Kidney (tissue), 14 donors: Measurements from ENCODE around the gene HDLBP. TPM values are rescaled to one million over a fixed set of nuclear protein-coding genes. Genes with fewer than 3 reads are reported as not detected.

Source experiments
- DNase-seq, 5 donors: peaks; one replicate each; pipeline ENCODE4 v3.0.0-alpha.2; 2013 to 2020
- FAIRE-seq: peaks from 2 replicates; lab custom pipeline; 2012; peaks lifted over from hg19 to GRCh38; lab: Jason Lieb, UNC
- H3K27ac ChIP-seq, 2 donors: one replicate each; pipeline ENCODE4 v1.7.0; 2013; ENCODE audit warnings: low read depth in 2 of 2, low read length in 2 of 2, inconsistent platforms in 1 of 2
- H3K27me3 ChIP-seq: one replicate; pipeline ENCODE4 v1.7.1; 2013; ENCODE audit warnings: low read length, inconsistent platforms; ENCODE audit not compliant: control insufficient read depth, insufficient read depth
- H3K36me3 ChIP-seq, 3 donors: one replicate each; pipeline versions ENCODE4 v1.7.0 to v1.7.1; 2013; ENCODE audit warnings: low read length in 3 of 3, control low read depth in 1 of 3, inconsistent platforms in 1 of 3; ENCODE audit not compliant: insufficient read depth in 3 of 3, control insufficient read depth in 2 of 3
- H3K4me1 ChIP-seq, 3 donors: one replicate each; pipeline versions ENCODE4 v1.7.0 to v1.7.1; 2013; ENCODE audit warnings: low read length in 3 of 3, inconsistent platforms in 1 of 3, low read depth in 1 of 3; ENCODE audit not compliant: control insufficient read depth in 2 of 3, insufficient read depth in 2 of 3
- H3K4me3 ChIP-seq, 3 donors: one replicate each; pipeline versions ENCODE4 v1.7.0 to v1.8.1; 2013; ENCODE audit warnings: low read length in 3 of 3, control low read depth in 1 of 3, inconsistent platforms in 1 of 3
- H3K9ac ChIP-seq, 3 donors: one replicate each; pipeline versions ENCODE4 v1.7.0 to v1.7.1; 2013; ENCODE audit warnings: low read length in 3 of 3, control low read depth in 1 of 3, inconsistent platforms in 1 of 3
- H3K9me3 ChIP-seq, 3 donors: one replicate each; pipeline versions ENCODE4 v1.7.0 to v1.7.1; 2013; ENCODE audit warnings: low read length in 3 of 3, control low read depth in 1 of 3, inconsistent platforms in 1 of 3; ENCODE audit not compliant: control insufficient read depth in 2 of 3, insufficient read depth in 1 of 3
- intact Hi-C: fragments of 100-400 bp; cut with DNase I; formaldehyde crosslinking; loops from one replicate; pipeline ENCODE4 v1.11.1; 2022
- polyA plus RNA-seq: library from polyadenylated mRNA; stranded (reverse); fragments of 350-450 nt; fragmentation: Illumina TruSeq; extraction: RNeasy Lipid Tissue Mini Kit (QIAGEN cat#74804); gene quantifications from one replicate; pipeline ENCODE4 v1.2.3, GENCODE V29; 2014; ENCODE audit warnings: low read depth, low replicate concordance; ENCODE audit not compliant: insufficient read depth
- total RNA-seq: library from RNA; stranded (reverse); fragmentation: NEBNext Ultra II Directional; extraction: Animal tissue kit (Norgen Biotek cat#: 25700); gene quantifications from one replicate; pipeline ENCODE4 v1.2.1, GENCODE V29; 2021
- TF ChIP-seq, protein P1 (sequence below): IDR thresholded peaks from 3 replicates; pipeline ENCODE4 v1.5.1; 2012; ENCODE audit warnings: mild to moderate bottlenecking, moderate library complexity, borderline replicate concordance; ENCODE audit not compliant: insufficient read depth; ENCODE audit errors: extremely low read depth
- donor health status: control.
- donor health status: control.
- donor health status: control.
- donor health status: control.
- donor health status: control.
- donor health status: DM: yes; HTN: yes; CAD: no.
- donor health status: Normal renal cell carcinoma (clear cell type).

HDLBP gene
- total and polyA plus RNA-seq, 2 donors from 2014 or later = 256 to 356 TPM

DNA sequence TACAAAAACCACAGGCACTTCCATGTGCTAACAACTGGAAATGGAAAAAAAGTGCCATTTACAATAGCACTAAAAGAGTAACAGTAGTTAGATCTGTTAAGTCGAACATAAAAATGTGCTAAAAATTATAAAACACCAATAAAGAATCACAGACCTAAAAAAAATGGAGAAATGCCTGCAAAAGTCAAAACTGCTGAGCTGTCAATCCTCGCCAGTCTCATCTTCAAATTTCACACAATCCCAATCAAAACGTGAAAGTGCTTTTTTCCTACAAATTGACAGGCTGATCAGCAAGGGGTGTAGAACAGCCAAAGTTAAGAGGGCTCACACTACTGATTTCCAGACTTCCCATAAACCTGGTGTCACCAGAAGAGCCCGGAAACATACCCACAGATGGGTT lies 73.8 kb downstream of the HDLBP start:
- Histone ChIP-seq H3K9ac (no peak overlapping the region), H3K4me3 (no peak overlapping the region), H3K9me3 (no peaks in the 10 kb centered on the region), H3K27me3 (no peaks in the 10 kb centered on the region), H3K4me1 (no peaks in the 10 kb centered on the region), H3K36me3 (peaks cover 3 to 81% (median 59%) of the 10 kb centered on the region in 3 donors), H3K27ac (no peak overlapping the region)
- FAIRE-seq (no peak), DNase-seq (no peak)
- TF ChIP-seq, protein P1, sequence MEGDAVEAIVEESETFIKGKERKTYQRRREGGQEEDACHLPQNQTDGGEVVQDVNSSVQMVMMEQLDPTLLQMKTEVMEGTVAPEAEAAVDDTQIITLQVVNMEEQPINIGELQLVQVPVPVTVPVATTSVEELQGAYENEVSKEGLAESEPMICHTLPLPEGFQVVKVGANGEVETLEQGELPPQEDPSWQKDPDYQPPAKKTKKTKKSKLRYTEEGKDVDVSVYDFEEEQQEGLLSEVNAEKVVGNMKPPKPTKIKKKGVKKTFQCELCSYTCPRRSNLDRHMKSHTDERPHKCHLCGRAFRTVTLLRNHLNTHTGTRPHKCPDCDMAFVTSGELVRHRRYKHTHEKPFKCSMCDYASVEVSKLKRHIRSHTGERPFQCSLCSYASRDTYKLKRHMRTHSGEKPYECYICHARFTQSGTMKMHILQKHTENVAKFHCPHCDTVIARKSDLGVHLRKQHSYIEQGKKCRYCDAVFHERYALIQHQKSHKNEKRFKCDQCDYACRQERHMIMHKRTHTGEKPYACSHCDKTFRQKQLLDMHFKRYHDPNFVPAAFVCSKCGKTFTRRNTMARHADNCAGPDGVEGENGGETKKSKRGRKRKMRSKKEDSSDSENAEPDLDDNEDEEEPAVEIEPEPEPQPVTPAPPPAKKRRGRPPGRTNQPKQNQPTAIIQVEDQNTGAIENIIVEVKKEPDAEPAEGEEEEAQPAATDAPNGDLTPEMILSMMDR = no peak
- intact Hi-C loops = no loop called here

DNA sequence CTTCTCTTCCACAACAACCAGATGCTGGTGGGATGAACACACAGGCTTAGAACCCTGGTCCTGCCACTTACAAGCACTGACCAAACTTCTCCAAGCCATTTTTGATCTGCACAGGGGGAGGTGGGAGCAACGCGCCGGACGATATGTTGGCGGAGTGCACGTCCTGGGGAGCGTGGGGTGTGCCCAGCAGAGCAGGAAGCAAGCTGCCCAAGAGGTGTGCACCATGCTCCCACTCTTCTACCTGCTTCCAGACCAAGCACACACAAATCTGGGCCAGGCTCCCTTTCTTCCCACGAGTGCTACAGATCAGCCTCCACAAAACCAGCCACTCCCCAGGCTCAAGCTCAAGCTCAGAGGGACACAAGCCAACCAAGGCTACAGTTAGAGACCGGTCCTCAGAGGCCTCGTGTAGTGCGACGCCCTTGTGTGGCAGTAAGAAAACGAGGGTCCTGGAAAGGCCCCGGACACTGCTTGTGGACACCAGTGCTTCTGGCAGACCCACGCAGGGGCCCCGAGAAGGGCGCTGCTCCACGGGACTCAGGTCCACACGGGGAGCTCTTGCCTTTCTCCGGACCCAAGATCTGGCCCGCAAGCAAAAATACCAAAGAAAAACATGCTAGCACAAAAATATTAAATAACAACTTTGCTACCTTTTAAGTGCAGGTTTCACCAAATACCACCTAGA lies 75.0 kb downstream of the HDLBP start:
- H3K36me3 ChIP-seq = peaks cover 3 to 82% (median 61%) of the 10 kb centered on the region in 3 donors
- H3K9ac ChIP-seq = no peak overlapping the region
- H3K9me3 ChIP-seq = no peaks in the 10 kb centered on the region
- no peaks in the 10 kb centered on the region for H3K4me1 ChIP-seq
- TF ChIP-seq, protein P1 = no peak
- H3K27ac ChIP-seq = no peak overlapping the region
- no peaks in the 10 kb centered on the region for H3K27me3 ChIP-seq
- DNase-seq (no peak), FAIRE-seq (no peak)
- no peak overlapping the region for H3K4me3 ChIP-seq
- intact Hi-C loops = no loop called here

DNA sequence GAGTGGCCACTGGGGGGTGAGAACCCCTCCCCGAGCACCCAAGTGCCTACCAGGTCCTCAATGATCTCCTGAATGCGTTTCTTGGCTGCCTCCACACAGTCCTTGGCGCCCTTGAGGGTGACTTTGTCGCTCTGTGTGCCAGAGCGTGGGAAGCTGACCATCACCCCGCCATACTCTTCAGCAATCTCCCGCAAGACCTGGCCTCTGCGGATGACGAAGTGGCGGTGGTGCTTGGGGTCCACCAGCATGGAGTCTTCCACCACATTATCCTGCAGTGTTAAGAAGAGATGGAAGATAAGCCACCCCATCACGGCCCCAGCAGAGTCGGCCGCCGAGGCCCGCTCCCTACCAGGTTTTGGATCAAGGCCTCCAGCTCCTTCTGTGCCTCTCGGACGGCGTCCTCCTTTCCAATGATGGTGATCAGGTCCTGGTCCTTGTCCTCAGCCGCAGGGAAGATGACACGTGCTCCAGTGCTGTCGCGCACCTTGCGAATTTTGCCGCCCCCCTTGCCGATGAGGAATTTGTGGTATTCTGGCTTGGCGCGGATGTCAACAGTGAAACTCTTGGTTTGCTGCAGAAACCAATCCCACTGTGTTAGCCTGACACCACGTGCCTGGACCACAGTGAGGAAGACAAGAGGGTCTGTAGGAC lies 75.8 kb downstream of the HDLBP start:
- Histone ChIP-seq H3K27ac (no peak overlapping the region), H3K36me3 (peaks cover 6 to 90% (median 69%) of the 10 kb centered on the region in 3 donors), H3K4me3 (no peak overlapping the region), H3K9me3 (no peaks in the 10 kb centered on the region), H3K27me3 (no peaks in the 10 kb centered on the region), H3K9ac (no peak overlapping the region), H3K4me1 (no peaks in the 10 kb centered on the region)
- TF ChIP-seq, protein P1 = no peak
- DNase-seq (no peak), FAIRE-seq (no peak)
- intact Hi-C loops = no loop called here
